GM12801 (cell line): ENCODE results near the gene APOBEC2.

Source experiments
- CTCF ChIP-seq: IDR thresholded peaks from one replicate; pipeline ENCODE4 v1.5.1; 2011; ENCODE audit warnings: control low read depth; ENCODE audit not compliant: insufficient read length; ENCODE audit errors: extremely low read depth

The APOBEC2 gene

GRCh38 chr6:41056768-41057490 lies 3.9 kb downstream of the APOBEC2 start:
- TF ChIP-seq CTCF = no peak

GRCh38 chr6:41058783-41059181 lies 5.8 kb downstream of the APOBEC2 start:
- TF ChIP-seq CTCF = no peak

GRCh38 chr6:41059556-41059955 lies 6.6 kb downstream of the APOBEC2 start:
- no peak for TF ChIP-seq CTCF

GRCh38 chr6:41061196-41061726 lies 8.3 kb downstream of the APOBEC2 start:
- no peak for TF ChIP-seq CTCF

GRCh38 chr6:41062056-41062455 lies 9.1 kb downstream of the APOBEC2 start:
- TF ChIP-seq CTCF = no peak

- no peak for TF ChIP-seq CTCF
These were observed 10.9 kb downstream of the APOBEC2 start for GRCh38 chr6:41063884-41064285.

GRCh38 chr6:41064841-41065240 lies 11.8 kb downstream of the APOBEC2 start:
- TF ChIP-seq CTCF = no peak
